ENCODE data around the gene RERE.

RERE gene

GRCh38 chr1:8417625-8418024, 399.8 kb downstream of the RERE start:
- TF ChIP-seq POLR2AphosphoS5 (IDR thresholded peaks at IDR 0.05; ENCODE audit: borderline replicate concordance, low read depth, low read length) = peak; percentile 42; the same call in 1 of the 2 replicates
- no peak for TF ChIP-seq EZH2 (IDR thresholded peaks at IDR 0.05)
- Histone ChIP-seq H3K27ac (peak overlapping the region; percentile 93), H3K9me3 (ENCODE audit: low read depth, low read length) (no peaks in the 10 kb centered on the region), H3K4me3 (peak overlapping the region; percentile 55), H3K36me3 (ENCODE audit: insufficient read depth, low read length) (peaks cover 24% of the 10 kb centered on the region), H3K9ac (ENCODE audit: insufficient read length) (no peak overlapping the region)
- DNase-seq (ENCODE audit: low read depth, low spot score) = peak; percentile 81

- TF ChIP-seq POLR2AphosphoS5 (IDR thresholded peaks at IDR 0.05; ENCODE audit: borderline replicate concordance, low read depth, low read length) (no peak), FOXP2 (optimal IDR thresholded peaks at IDR 0.05; ENCODE audit: control extremely low read depth, extremely low read length, insufficient read depth) (no peak), EZH2 (IDR thresholded peaks at IDR 0.05) (no peak)
- DNase-seq (ENCODE audit: low read depth, low spot score) = no peak
- Histone ChIP-seq H3K9ac (ENCODE audit: insufficient read length) (no peak overlapping the region), H3K27ac (peak overlapping the region; percentile 93), H3K36me3 (ENCODE audit: insufficient read depth, low read length) (peaks cover 27% of the 10 kb centered on the region), H3K4me3 (peak overlapping the region; percentile 55), H3K9me3 (ENCODE audit: low read depth, low read length) (no peaks in the 10 kb centered on the region)
These were observed 400.6 kb downstream of the RERE start for GRCh38 chr1:8416881-8417280.

GRCh38 chr1:8415526-8416278, 401.7 kb downstream of the RERE start:
- Histone ChIP-seq H3K36me3 (ENCODE audit: insufficient read depth, low read length) (peaks cover 29% of the 10 kb centered on the region), H3K9me3 (ENCODE audit: low read depth, low read length) (no peaks in the 10 kb centered on the region), H3K4me3 (no peak overlapping the region), H3K9ac (ENCODE audit: insufficient read length) (no peak overlapping the region), H3K27ac (no peak overlapping the region)
- no peak for TF ChIP-seq EZH2 (IDR thresholded peaks at IDR 0.05)
- no peak for TF ChIP-seq POLR2AphosphoS5 (IDR thresholded peaks at IDR 0.05; ENCODE audit: borderline replicate concordance, low read depth, low read length)
- DNase-seq (ENCODE audit: low read depth, low spot score) = no peak

- H3K27ac ChIP-seq = peak overlapping the region; percentile 17; the same call in 1 of the 2 replicates
- TF ChIP-seq POLR2AphosphoS5 (IDR thresholded peaks at IDR 0.05; ENCODE audit: borderline replicate concordance, low read depth, low read length) (no peak), FOXP2 (optimal IDR thresholded peaks at IDR 0.05; ENCODE audit: control extremely low read depth, extremely low read length, insufficient read depth) (no peak), EZH2 (IDR thresholded peaks at IDR 0.05) (no peak)
These were observed 405.1 kb downstream of the RERE start for GRCh38 chr1:8412183-8412831.

GRCh38 chr1:8411803-8412182, 405.6 kb downstream of the RERE start:
- peaks cover 21% of the 10 kb centered on the region for H3K36me3 ChIP-seq (ENCODE audit: insufficient read depth, low read length)
- H3K9ac ChIP-seq (ENCODE audit: insufficient read length) = no peak overlapping the region
- no peak overlapping the region for H3K27ac ChIP-seq
- H3K9me3 ChIP-seq (ENCODE audit: low read depth, low read length) = no peaks in the 10 kb centered on the region
- H3K4me3 ChIP-seq = no peak overlapping the region
- DNase-seq (ENCODE audit: low read depth, low spot score) = no peak
- TF ChIP-seq EZH2 (IDR thresholded peaks at IDR 0.05) (no peak), FOXP2 (optimal IDR thresholded peaks at IDR 0.05; ENCODE audit: control extremely low read depth, extremely low read length, insufficient read depth) (no peak), POLR2AphosphoS5 (IDR thresholded peaks at IDR 0.05; ENCODE audit: borderline replicate concordance, low read depth, low read length) (no peak)

More at GRCh38 chr1:8412183-8412831, 405.1 kb downstream of the RERE start:
- no peak for DNase-seq (ENCODE audit: low read depth, low spot score)
- no peak overlapping the region for H3K4me3 ChIP-seq
- peaks cover 18% of the 10 kb centered on the region for H3K36me3 ChIP-seq (ENCODE audit: insufficient read depth, low read length)
- no peaks in the 10 kb centered on the region for H3K9me3 ChIP-seq (ENCODE audit: low read depth, low read length)
- no peak overlapping the region for H3K9ac ChIP-seq (ENCODE audit: insufficient read length)

- H3K36me3 ChIP-seq (ENCODE audit: insufficient read depth, low read length) = peaks cover 31% of the 10 kb centered on the region
- DNase-seq (ENCODE audit: low read depth, low spot score) = no peak
- no peak overlapping the region for H3K4me3 ChIP-seq
- TF ChIP-seq POLR2AphosphoS5 (IDR thresholded peaks at IDR 0.05; ENCODE audit: borderline replicate concordance, low read depth, low read length) (no peak), FOXP2 (optimal IDR thresholded peaks at IDR 0.05; ENCODE audit: control extremely low read depth, extremely low read length, insufficient read depth) (no peak), EZH2 (IDR thresholded peaks at IDR 0.05) (no peak)
- H3K9me3 ChIP-seq (ENCODE audit: low read depth, low read length) = no peaks in the 10 kb centered on the region
- H3K27ac ChIP-seq = no peak overlapping the region
- H3K9ac ChIP-seq (ENCODE audit: insufficient read length) = no peak overlapping the region
These were observed 406.6 kb downstream of the RERE start for GRCh38 chr1:8410791-8411190.

- Histone ChIP-seq H3K9me3 (ENCODE audit: low read depth, low read length) (no peaks in the 10 kb centered on the region), H3K4me3 (peak overlapping the region; percentile 71), H3K9ac (ENCODE audit: insufficient read length) (peak overlapping the region; percentile 23), H3K27ac (peak overlapping the region; percentile 96), H3K36me3 (ENCODE audit: insufficient read depth, low read length) (peaks cover 31% of the 10 kb centered on the region)
- DNase-seq (ENCODE audit: low read depth, low spot score) = no peak
- TF ChIP-seq POLR2AphosphoS5 (IDR thresholded peaks at IDR 0.05; ENCODE audit: borderline replicate concordance, low read depth, low read length) (no peak), FOXP2 (optimal IDR thresholded peaks at IDR 0.05; ENCODE audit: control extremely low read depth, extremely low read length, insufficient read depth) (no peak), EZH2 (IDR thresholded peaks at IDR 0.05) (no peak)
These were observed 407.8 kb downstream of the RERE start for GRCh38 chr1:8409606-8410005.

GRCh38 chr1:8409106-8409505, 408.3 kb downstream of the RERE start:
- DNase-seq (ENCODE audit: low read depth, low spot score) = no peak
- Histone ChIP-seq H3K27ac (peak overlapping the region; percentile 96), H3K9ac (ENCODE audit: insufficient read length) (peak overlapping the region; percentile 13), H3K36me3 (ENCODE audit: insufficient read depth, low read length) (peaks cover 29% of the 10 kb centered on the region), H3K4me3 (peak overlapping the region; percentile 71), H3K9me3 (ENCODE audit: low read depth, low read length) (no peaks in the 10 kb centered on the region)
- TF ChIP-seq POLR2AphosphoS5 (IDR thresholded peaks at IDR 0.05; ENCODE audit: borderline replicate concordance, low read depth, low read length) = no peak
- no peak for TF ChIP-seq FOXP2 (optimal IDR thresholded peaks at IDR 0.05; ENCODE audit: control extremely low read depth, extremely low read length, insufficient read depth)
- TF ChIP-seq EZH2 (IDR thresholded peaks at IDR 0.05) = no peak

Measured in SK-N-MC (cell line).